BJ (cell line): Measurements from ENCODE around the gene PID1. TPM values are rescaled to one million over a fixed set of nuclear protein-coding genes. Genes with fewer than 3 reads are reported as not detected.

ENCODE experiments used
- CTCF ChIA-PET: fragments of 350-600 bp; formaldehyde crosslinking; extraction: SDS; loops from one replicate; lab custom pipeline; 2021; ENCODE audit warnings: antibody characterized with exemption, inconsistent platforms; lab: Yijun Ruan, JAX
- POLR2A ChIA-PET: fragments of 300-600 bp; sonication (Branson Sonifier 250); formaldehyde crosslinking; extraction: SDS; loops from one replicate; lab custom pipeline; 2021; ENCODE audit warnings: antibody characterized with exemption; lab: Charles Lee
- DNase-seq: peaks from one replicate; pipeline ENCODE4 v3.0.0-alpha.2; 2011; ENCODE audit warnings: low read depth
- H3K27me3 ChIP-seq: 2 replicates; pipeline ENCODE4 v1.6.0; 2011; ENCODE audit warnings: low read length; ENCODE audit not compliant: control insufficient read depth, insufficient read depth
- H3K36me3 ChIP-seq: 2 replicates; pipeline ENCODE4 v1.5.1; 2011; ENCODE audit warnings: low read length; ENCODE audit not compliant: control insufficient read depth, insufficient read depth
- H3K4me3 ChIP-seq: 2 replicates; pipeline ENCODE4 v1.5.1; 2011; ENCODE audit warnings: low read depth, mild to moderate bottlenecking, control low read depth, low read length
- polyA plus RNA-seq: library from polyadenylated mRNA; depleted of rRNA; stranded (reverse); fragments of >200 nt; gene quantifications from 2 replicates; pipeline ENCODE4 v1.2.3, GENCODE V29; 2011
- TF ChIP-seq, protein P1 (sequence below): IDR thresholded peaks from 2 replicates; pipeline ENCODE4 v1.5.1; 2011; ENCODE audit warnings: low read depth, mild to moderate bottlenecking, control low read depth, inconsistent platforms, low read length, moderate library complexity; ENCODE audit not compliant: insufficient read depth

PID1 gene
- polyA plus RNA-seq, 1 experiment = 8.8 TPM

- no peaks in the 10 kb centered on the region for H3K27me3 ChIP-seq
- DNase-seq = no peak
- CTCF ChIA-PET = no interaction called here
- TF ChIP-seq, protein P1, sequence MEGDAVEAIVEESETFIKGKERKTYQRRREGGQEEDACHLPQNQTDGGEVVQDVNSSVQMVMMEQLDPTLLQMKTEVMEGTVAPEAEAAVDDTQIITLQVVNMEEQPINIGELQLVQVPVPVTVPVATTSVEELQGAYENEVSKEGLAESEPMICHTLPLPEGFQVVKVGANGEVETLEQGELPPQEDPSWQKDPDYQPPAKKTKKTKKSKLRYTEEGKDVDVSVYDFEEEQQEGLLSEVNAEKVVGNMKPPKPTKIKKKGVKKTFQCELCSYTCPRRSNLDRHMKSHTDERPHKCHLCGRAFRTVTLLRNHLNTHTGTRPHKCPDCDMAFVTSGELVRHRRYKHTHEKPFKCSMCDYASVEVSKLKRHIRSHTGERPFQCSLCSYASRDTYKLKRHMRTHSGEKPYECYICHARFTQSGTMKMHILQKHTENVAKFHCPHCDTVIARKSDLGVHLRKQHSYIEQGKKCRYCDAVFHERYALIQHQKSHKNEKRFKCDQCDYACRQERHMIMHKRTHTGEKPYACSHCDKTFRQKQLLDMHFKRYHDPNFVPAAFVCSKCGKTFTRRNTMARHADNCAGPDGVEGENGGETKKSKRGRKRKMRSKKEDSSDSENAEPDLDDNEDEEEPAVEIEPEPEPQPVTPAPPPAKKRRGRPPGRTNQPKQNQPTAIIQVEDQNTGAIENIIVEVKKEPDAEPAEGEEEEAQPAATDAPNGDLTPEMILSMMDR = no peak
- no peak overlapping the region for H3K4me3 ChIP-seq
- H3K36me3 ChIP-seq = no peaks in the 10 kb centered on the region
- POLR2A ChIA-PET = no interaction called here
Observed at GRCh38 chr2:229104025-229104424, 167.1 kb downstream of the PID1 start.

- H3K4me3 ChIP-seq = no peak overlapping the region
- H3K27me3 ChIP-seq = no peaks in the 10 kb centered on the region
- ChIA-PET CTCF (no interaction called here), POLR2A (no interaction called here)
- DNase-seq = no peak
- no peaks in the 10 kb centered on the region for H3K36me3 ChIP-seq
- TF ChIP-seq, protein P1 = no peak
Observed at GRCh38 chr2:229101314-229101713, 169.8 kb downstream of the PID1 start.

DNA sequence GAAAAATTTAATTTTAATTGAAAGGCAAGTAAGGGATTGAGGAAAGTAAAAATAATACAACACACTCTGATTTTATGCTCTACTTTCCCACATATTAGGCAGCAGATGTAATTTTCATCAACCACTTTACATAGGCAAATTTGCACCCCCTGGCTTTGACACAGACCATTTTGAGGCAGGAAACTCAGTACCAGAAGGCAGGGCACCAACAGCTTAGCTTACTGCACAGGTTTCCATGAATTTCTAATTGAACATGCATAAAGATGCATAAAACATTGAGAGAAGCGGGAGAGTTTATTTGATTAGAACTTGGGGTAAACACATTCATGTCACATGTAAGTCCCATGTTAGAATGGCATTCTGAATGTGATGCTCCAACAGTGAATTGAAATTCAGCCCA is 171.9 kb downstream of the PID1 start:
- POLR2A ChIA-PET = no interaction called here
- TF ChIP-seq, protein P1 = no peak
- CTCF ChIA-PET = no interaction called here
- no peaks in the 10 kb centered on the region for H3K27me3 ChIP-seq
- H3K36me3 ChIP-seq = no peaks in the 10 kb centered on the region
- no peak for DNase-seq
- H3K4me3 ChIP-seq = no peak overlapping the region

DNA sequence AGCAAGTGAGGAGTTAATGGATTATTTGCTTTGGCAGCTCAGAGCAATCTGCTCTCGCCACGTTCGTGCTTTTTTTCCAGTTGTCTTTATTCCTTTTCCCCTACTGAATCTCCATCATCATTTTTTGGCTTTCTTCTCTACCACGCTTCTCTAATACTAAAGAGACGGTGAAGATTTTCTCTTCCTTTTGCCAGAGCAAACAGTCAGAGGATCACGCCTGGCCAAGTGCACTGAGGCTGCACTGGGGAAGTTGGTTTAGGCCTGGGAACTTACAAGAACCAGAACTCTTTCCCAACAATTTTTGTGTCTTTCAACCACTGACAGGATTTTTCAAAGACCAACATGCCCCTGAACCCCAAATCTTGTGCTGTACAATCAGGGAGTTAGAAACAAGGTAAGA is 172.3 kb downstream of the PID1 start:
- Histone ChIP-seq H3K27me3 (no peaks in the 10 kb centered on the region), H3K36me3 (no peaks in the 10 kb centered on the region), H3K4me3 (no peak overlapping the region)
- ChIA-PET POLR2A (no interaction called here), CTCF (no interaction called here)
- no peak for DNase-seq
- TF ChIP-seq, protein P1 = no peak

- Histone ChIP-seq H3K36me3 (no peaks in the 10 kb centered on the region), H3K4me3 (no peak overlapping the region), H3K27me3 (no peaks in the 10 kb centered on the region)
- TF ChIP-seq, protein P1 = no peak
- POLR2A ChIA-PET = no interaction called here
- DNase-seq = no peak
- CTCF ChIA-PET = interaction anchor here (0.9 to 1.2 kb wide), 2 partner anchors 10 to 325 kb away, joined by 3 to 4 read pairs; no protein-coding TSS in a partner anchor
Observed at GRCh38 chr2:229096409-229097066, 174.5 kb downstream of the PID1 start.
